HG02623 (cell line): ENCODE measurements around the gene OLA1.

ENCODE experiments used
- ATAC-seq: cut with Tn5 transposase; IDR thresholded peaks from one replicate; pipeline ENCODE4 v1.9.1; 2021; ENCODE audit warnings: moderate library complexity; ENCODE audit not compliant: unreplicated experiment

Gene OLA1

DNA sequence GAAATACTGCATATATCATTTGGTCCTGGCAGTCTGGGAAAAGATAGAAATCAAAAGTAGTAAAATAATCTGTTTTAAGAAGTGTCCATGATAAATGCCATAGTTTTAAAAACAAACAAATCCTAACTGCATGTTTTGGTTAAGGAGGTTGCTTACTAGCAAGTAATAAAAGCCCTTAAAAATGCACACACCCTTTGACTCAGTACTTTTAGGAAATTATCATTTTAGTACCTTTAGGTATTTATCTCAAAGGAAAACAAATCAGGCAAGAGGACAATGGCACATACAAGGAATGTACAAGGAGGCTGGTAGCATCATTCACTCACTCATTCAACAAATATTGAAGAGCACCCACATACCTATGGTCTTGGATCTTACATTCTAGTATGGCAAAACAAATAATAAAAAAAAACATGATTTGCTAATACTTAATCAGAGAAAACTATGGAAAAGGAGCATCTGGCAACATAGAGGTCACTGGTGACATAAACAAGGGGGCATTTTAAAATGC is 67.6 kb downstream of the OLA1 start:
- no peak for ATAC-seq

DNA sequence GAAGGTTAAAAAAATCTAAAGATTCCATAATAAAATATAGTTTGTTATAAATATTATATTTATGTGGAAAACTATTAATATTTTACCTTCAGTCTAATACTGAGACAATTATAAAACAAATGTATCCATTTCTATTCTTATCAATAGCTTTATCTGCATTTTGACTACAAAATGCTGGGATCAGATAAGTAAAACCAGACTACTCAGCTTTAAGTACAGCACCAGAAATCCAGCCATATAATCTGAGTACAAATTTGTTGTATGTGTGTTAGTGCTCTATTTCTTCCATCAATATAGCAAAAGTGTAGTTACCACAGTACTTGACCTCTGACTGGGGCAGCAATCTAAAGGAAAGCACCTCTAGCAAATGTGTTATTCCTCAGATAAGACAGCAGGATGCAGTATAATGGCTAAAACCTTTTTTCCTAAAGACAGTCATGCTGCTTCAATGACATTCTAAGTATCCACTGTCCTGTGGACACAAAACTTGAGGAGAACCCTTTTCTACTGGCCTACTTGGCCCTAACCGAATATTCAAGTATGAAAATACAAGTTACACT is 68.1 kb downstream of the OLA1 start:
- no peak for ATAC-seq

GRCh38 chr2:174177316-174177890 is 70.9 kb downstream of the OLA1 start:
- ATAC-seq: no peak

GRCh38 chr2:174176898-174177297 is 71.4 kb downstream of the OLA1 start:
- no peak for ATAC-seq

DNA sequence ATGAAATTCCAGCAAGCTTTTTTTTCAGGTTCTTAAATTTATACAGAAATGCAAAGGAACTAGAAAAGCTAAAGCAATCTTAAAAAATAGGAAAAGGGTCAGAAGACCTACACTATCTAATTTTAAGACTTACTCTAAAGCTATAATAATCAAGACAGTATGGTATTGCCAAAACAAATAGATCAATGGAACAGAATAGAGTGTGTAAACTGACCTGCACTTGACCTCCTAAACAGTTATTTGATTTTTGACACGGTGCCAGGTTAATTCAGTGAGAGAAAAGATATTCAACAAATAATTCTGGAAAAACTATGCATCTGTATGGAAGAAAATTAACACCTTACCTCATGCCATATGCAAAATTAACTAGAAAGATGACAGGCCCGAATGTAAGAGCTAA is 73.6 kb downstream of the OLA1 start:
- ATAC-seq: no peak

- ATAC-seq: no peak
These were observed 75.5 kb downstream of the OLA1 start for GRCh38 chr2:174172802-174173355.

DNA sequence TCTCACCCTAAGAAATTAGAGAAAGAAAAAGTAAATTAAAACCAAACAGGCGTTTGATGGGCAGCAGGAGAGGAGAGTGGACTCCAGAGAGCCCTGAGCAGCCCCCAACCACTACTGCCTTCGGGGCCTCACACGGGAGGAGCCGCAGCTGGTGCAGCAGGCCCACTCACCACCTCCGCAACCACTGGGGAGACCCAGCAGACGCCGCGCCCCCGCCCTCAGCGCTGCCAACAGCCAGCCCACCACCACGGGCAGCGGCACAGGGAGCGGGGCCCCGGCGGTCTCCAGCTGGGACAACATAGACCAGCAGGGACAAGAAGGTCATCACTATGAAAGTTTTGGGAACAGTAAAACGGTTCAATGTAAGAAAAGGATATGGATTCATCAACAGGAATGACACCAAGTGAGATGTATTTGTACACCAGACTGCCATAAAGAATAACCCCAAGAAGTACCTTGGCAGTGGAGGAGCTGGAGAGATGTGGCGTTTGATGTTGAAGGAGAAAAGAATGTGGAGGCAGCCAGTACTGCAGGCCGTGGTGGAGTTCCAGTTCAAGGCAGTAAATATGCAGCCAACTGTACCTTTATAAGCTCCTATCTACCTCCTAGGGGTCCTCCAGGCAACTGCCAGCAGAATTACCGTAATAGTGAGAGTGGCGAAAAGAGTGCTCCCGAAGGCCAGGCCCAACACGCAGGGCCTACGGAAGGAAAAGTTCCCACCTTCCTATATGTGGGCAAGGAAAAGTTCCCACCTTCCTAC is 76.5 kb downstream of the OLA1 start:
- ATAC-seq: no peak

DNA sequence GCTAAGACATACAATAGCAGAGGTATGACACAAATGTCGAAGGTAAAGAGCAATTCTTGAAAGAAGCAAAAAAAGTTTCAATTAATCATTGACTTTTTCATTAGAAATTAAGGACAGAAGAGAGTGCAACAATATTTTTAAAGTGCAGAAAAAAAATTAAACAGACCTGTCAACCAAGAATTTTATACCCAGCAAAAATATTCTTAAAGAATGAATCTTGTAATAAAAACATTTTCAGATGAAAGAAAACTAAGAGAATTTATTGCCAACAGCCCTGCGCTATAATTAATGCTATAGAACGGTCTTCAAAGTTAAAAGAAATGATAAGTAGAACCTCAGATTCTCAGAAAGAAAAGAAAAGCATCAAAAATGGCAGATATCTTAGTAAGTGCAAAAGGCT is 79.0 kb downstream of the OLA1 start:
- ATAC-seq: no peak

DNA sequence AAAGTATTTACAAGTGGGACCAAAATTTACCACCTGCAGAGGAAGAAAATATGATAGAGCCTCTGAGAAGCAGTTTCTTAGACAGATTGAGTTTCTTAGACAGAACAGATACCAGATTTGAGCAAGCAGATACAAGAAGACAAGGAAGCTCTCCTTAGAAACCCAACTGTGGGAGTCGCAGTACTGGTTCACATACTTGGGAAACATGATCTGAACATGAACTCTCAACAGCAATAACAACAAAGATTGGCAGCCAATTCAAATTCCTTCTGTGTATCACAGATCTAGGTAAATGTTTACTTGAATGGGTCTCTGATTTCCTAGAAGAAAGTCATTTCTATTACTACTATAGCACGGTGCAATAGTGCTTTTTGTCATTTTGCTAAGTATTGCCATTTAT is 82.1 kb downstream of the OLA1 start:
- no peak for ATAC-seq

DNA sequence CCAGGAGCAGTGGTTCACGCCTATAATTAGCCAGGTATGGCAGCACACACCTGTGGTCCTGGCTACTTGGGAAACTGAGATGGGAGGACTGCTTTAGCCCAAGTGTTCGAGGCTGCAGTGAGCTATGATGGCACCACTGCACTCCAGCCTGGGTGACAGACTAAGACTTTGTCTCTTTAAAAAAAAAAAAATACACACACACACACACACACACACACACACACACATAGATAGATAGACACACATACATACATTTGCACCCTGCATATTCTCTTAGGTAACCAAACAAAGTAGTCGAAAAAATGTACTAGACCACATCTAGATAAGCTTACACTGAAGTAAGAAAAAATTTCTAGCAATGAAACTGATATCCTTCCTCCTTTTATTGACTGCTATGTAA is 86.8 kb downstream of the OLA1 start:
- ATAC-seq: no peak

DNA sequence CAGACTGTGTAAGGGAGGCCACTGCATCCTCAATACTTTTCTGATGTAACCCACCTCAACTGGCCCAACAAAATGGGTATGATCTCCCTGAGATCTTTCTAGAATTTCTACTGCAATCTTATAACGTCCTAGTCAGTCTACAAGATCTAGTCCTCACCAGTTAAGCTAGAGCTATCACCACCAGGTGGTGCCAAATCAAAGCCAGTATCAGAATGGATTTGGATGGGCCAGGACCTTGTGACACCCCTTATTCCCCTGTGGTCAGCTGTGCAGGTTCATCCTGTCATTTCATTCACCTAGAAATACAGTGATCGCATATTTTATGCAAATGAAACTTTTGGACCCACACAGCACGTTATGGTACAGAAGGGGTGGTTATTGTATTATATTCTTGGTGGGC is 90.3 kb downstream of the OLA1 start:
- ATAC-seq: no peak

DNA sequence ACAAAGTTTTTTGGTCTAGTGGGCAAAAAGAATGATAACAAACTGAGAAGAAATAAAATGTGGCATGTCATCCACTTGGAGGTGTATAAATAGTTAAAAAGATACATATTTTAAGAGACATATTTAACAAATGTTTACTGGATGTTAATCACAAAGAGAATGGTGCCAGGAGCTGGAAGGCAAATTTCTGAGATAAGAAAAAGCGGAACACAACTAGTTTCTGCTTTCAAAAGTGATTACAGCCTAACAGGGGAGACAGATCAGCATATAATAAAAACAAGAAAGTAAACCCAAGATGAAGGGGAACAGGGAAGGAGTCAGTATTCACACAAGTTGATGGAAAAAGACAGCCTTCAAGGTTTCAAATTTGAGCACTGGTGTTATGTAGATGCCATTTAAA is 91.3 kb downstream of the OLA1 start:
- no peak for ATAC-seq

DNA sequence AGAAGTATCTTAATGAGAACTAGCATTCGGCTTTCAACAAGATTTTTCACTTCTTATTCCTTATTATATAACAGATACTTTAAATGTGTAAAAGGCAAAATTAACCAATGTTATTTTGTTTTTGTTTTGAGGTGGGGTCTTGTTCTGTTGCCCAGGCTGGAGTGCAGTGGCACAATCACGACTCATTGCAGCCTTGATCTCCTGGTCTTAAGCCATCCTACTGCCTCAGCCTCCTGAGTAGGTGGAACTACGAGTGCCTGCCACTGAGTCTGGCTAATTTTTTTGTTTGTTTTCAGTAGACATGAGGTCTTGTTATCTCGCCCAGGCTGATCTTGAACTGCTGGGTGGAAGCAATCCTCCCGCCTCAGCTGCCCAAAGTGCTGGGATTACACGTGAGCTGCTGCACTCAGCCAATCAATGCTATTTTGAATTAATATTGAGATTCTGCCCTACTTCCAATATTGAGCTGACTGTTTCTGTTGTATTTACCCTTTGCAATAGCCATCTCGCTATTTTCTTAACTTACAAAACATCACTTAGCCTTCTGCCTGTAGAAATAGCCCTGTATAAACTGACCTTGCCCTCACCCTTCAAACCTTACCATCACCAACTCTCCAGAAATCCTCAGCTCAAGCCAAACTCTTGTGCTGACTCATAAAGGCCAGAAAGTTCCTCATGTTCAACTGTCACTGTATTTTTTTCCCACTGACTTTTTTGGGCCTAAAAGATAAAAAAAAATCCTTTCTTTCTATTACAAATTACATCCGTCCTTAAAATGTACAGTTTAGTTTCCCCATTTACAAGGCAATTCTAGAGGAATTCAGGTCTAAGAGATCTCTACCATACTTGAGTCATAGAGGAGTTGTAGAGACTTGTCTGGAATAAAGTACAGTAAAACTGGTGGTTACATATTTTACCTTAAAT is 94.3 kb downstream of the OLA1 start:
- ATAC-seq: no peak

- ATAC-seq: no peak
These were observed 98.8 kb downstream of the OLA1 start for GRCh38 chr2:174149530-174149929.

GRCh38 chr2:174148833-174149232 is 99.5 kb downstream of the OLA1 start:
- no peak for ATAC-seq

DNA sequence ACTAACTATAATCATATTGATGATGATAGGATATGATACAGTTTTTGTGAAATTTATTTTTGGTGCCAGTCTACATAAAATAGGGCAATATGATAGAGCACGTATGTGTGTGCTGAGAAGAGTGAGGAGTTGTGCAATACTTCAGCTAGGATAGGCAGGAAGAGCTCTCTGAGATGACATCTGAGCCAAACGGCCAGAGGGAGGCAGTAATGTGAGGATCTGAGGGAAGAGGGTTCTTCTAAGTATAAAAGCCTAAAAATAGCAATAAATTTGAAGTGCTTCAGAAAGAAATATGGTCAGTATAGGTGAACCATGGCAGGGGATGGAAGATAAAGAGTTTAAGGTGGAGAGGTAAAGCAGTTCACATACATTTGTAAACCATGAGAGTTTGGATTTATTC is 102.5 kb downstream of the OLA1 start:
- ATAC-seq: no peak

- ATAC-seq: no peak
These were observed 106.0 kb downstream of the OLA1 start for GRCh38 chr2:174142290-174142689.

DNA sequence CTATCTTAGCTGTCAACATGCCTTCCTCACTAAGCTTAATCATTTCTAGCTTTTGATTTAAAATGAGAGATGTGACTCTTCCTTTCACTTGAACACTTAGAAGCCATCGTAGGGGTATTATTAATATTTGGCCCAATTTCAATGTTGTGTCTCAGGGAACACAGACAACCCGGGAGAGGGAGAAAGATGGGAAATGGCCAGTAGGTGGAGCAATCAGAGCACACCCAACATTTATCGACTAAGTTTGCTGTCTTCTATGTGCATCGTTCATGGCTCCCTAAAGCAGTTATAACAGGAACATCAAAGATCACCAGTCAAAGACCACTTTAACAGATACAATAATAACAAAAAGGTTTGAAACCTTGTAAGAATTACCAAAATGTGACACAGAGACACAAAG is 110.2 kb downstream of the OLA1 start:
- ATAC-seq: no peak

- ATAC-seq: no peak
These were observed 112.4 kb downstream of the OLA1 start for GRCh38 chr2:174135981-174136380.

GRCh38 chr2:174125090-174125489 is 123.2 kb downstream of the OLA1 start:
- ATAC-seq: no peak

DNA sequence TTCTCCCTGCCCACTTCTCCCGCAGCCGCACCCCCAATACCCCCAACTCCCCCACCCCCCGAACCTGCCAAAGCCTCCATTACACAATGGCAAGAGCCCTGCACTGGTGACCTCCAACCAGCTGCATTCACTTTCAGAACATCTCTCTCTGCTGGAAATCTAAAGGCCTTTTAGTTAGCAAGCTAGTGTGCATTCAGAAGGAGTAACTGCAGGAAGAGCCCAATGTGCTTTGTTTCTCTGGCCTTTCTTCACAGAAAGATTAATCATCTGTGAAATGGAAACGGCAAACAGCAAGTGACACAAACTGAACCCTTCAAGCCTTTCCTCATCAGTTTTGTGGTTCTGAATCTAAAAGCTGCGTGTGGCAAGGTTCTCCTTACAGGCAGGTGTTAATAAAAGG is 124.2 kb downstream of the OLA1 start:
- ATAC-seq: no peak
